ENCODE measurements around the gene ARHGEF38.

DNA sequence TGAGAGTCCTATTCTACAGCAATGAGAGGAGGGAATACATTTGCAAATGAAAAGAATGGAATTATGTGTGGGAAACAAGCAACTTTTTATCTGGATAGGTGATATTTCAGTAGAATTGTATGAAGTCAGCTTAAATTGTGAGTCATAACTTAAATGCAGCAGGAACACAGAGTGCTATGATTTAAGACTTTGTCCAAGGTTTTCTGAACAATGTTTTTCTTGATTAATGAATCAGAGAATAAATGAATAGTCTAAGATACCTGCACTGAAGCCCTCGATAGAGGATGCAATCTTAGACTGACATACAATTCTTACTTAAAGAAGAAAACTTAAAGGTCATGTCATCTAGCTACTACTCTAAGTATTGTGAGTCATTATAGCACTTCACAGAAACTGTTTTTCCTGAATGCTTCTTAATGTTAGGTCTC is 8.0 kb downstream of the ARHGEF38 start:
- TF ChIP-seq EP300 (IDR thresholded peaks at IDR 0.05) (no peak), POLR2A (IDR thresholded peaks at IDR 0.05) (no peak), POLR2AphosphoS5 (IDR thresholded peaks at IDR 0.05) (no peak)
- TF ChIP-seq, protein P1, sequence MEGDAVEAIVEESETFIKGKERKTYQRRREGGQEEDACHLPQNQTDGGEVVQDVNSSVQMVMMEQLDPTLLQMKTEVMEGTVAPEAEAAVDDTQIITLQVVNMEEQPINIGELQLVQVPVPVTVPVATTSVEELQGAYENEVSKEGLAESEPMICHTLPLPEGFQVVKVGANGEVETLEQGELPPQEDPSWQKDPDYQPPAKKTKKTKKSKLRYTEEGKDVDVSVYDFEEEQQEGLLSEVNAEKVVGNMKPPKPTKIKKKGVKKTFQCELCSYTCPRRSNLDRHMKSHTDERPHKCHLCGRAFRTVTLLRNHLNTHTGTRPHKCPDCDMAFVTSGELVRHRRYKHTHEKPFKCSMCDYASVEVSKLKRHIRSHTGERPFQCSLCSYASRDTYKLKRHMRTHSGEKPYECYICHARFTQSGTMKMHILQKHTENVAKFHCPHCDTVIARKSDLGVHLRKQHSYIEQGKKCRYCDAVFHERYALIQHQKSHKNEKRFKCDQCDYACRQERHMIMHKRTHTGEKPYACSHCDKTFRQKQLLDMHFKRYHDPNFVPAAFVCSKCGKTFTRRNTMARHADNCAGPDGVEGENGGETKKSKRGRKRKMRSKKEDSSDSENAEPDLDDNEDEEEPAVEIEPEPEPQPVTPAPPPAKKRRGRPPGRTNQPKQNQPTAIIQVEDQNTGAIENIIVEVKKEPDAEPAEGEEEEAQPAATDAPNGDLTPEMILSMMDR (IDR thresholded peaks at IDR 0.05): no peak
